CD4-positive, alpha-beta T cell treated with Interleukin-1 beta for 1 hour (primary cell): ENCODE data around the gene PLEK.
"Not testable (repeated sequence)": the region's sequence is repeated elsewhere in the genome, so short reads cannot be mapped to it uniquely, and the experiment has no call there.

Experiments
- DNase-seq, 2 donors: peaks; one replicate each; pipeline ENCODE4 v3.0.0-alpha.2; 2020 to 2022

PLEK gene

DNA sequence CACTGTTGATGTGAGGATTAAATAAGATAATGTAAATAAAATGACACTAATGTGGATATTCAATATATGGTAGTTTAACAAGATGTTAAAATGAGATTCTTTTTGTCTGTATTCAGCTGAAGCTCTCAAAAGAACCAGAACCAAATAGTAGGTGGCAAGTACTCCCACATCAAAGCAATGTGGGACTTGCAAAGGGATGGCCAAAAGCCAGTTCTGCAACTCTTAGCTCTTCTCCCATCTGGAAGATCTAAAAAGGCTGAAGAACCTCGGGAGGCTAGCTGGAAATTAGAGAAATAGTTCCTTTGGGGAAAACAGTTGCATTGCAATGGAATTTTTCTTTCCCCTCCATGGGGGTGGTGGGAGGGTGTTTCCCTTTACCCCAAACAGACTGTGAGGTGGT lies 53.3 kb downstream of the PLEK start:
- DNase-seq, result no peak

DNA sequence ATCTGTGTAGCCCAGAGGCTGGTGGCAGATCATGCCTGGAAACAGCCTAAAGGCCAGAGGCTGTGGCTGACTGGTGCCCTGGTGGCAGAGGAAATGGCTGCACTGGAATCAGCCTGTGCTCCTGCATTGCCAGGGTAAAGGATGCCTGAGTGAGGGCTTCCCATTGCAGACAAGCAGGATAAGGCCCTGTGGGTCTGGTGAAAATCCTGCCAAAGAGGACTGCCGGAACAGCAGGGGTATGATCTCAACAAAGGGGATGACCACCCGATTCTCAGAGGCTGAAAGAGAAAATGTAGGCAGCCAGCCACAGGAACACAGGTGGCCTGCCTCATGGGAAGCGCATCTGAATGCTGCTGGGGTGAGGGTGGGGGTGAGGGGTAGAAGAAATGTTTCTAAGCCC lies 53.8 kb downstream of the PLEK start:
- no peak for DNase-seq

DNA sequence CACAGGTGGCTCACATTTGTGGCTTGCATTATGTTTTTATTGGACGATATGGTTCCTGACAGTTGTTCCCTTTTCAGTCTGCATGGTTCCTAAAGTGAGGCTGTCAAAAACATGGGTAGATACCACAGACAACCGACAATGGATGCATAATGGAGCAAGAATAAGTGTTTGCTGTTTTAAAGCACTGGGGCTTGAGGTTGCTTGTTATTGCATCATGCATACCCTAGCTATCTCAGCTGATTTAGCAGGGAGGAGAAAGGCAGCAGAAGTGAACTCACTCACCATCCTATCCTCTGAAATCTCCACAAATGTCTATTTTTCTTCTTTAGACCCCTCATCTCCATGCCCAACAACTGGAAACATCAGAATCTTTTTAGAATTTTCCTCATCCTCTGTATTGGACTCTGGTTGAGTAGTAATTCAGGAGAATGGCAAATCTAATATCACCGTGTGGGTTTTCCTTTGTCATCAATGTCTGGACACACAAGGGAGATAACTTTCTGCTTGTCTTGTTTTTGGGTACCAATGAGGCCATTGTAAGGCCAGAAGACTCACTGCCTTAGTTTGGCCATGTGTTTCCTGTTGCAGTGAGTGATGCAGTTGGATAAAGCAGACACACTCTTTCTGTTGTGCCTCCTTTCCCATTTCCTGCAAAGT lies 55.3 kb downstream of the PLEK start:
- no peak for DNase-seq

DNA sequence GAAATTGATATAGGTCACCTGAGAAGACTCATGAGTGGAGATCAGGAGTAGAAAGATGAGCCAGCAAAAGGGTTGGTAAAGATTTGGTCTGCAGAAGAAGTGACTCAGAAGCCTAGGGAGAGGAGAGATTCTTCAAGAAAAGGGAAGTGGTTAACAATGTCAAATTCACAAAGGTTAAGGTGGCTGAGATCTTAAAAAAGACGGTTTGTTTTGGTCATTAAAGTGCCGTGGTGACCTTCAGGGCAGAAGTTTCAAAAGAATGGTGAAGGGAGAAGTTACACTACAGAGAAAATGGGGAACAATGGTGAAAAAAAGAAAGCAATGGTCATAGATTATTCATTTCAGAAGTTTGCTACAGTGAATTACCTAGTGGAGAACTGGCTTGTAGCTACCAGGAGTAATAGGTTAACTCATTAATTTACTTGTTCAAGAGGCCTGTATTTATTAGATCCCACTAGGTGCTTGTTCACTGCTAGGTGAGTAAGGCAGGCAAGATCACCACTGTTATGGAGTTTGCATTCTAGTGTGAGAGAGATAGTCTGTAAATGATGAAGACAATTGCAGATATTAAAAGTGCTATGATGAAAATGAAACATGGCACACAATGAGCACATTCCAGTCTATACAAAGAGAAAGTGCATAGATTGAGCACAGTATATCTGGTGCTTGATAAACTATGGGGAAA lies 59.0 kb downstream of the PLEK start:
- peak; percentile 21 to 36 for DNase-seq

- no peak for DNase-seq
Measured at GRCh38 chr2:68425503-68425902, 60.4 kb downstream of the PLEK start.

- DNase-seq, result no peak
Measured at GRCh38 chr2:68426446-68426845, 61.4 kb downstream of the PLEK start.

DNA sequence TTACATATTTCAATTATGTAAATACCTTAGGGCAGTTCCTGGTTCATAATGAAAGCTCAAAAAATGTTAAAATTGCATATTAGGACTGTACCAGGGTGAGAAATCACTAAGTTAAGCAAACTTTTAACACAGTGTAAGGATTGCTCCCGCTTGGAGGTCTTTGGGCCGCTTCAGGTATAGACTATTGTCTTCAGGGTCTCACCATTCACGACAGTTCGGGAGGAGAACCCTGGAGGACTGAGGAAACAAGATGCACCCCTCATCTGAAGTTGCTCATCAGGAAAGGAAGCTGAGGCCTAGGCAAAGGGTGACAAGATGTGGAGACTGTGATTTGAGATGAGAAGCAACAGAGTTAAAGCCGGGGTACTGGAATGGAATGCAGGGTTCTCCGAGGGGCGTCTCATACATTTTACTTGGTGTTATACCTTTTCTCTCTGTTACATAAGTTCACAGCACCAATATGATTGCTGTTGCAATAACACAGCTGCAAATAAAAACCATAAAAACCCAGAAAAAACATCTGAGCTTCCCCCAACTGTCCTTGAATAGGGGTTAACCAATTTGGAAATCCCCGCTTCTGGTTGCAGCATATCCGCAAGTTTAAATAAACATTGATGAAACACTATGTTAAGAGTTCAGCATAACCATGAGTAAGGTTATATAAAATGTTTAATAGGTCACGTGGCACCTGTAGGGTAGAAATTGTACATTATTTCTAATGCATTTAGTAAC lies 61.9 kb downstream of the PLEK start:
- peak; percentile 32 to 66 for DNase-seq

- DNase-seq, result no peak
Measured at GRCh38 chr2:68428126-68428525, 63.0 kb downstream of the PLEK start.

DNA sequence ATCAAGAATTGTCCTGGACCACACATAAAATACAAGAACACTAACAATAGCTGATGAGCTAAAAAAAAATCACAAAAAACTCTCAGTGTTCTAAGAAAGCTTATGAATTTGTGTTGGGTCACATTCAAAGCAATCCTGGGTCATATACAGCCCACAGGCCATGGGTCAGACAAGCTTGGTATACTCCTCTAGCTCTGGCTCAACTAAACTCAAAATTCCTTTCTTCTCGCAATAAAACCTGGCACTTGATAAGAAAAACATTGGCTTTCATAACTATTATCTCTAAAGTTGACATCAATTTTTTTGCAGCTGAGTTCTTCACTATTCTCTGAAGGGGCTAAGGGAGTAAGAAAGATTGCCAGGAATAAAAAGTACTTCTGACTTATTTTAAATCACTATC lies 63.7 kb downstream of the PLEK start:
- no peak for DNase-seq

- DNase-seq, result no peak
Measured at GRCh38 chr2:68429311-68429826, 64.3 kb downstream of the PLEK start.

DNA sequence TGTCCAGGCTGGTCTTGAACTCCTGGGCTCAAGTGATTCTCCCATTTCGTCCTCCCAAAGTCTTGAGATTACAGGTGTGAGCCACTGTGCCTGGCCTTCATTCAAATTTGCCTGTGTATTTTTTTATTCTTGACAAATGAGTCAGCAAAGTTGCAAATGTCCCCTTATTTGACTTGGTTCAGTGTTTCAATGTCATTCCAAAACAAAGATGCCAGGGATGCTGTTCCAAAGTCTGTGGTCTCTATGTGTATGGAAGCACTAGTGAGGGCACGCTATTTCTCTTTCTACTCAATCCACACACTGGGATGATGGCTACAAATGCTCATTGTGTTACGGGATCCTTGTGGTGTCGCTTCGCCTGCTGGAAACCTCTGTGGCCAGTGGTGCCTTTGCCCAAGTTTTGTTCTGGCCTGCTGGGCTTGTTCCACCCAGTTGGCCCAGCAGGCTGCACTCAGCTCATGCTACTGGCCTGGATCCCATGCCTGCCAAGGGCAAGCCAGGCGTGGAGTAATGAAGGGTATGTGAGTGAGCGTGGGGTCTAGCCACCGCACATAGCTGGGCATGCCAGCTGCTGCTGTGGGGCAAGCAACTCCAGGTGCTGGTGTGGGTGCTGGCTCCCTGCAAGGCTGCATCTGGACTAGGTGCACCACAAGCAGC lies 66.4 kb downstream of the PLEK start:
- DNase-seq, result no peak

- DNase-seq, result no peak
Measured at GRCh38 chr2:68432696-68433658, 67.9 kb downstream of the PLEK start.

- DNase-seq, result no peak
Measured at GRCh38 chr2:68434981-68435380, 69.9 kb downstream of the PLEK start.

DNA sequence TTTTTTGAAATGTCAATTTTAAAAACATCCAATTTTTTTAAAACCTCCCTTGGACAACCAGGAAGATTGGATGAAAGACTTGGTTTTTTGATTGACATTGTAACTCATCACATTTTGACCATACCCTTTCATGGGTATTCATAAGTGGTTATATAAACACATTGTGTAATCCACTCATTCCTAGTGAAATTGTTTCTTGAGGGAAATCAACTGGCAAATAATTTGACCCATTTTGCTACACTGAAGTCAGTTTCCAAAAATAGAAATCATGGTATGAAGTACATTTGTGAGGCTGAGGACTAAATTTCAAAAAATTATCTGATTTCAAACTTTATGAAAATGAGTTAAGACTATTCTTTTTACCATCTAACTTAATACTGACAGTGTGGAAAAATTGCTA lies 70.5 kb downstream of the PLEK start:
- no peak for DNase-seq

DNA sequence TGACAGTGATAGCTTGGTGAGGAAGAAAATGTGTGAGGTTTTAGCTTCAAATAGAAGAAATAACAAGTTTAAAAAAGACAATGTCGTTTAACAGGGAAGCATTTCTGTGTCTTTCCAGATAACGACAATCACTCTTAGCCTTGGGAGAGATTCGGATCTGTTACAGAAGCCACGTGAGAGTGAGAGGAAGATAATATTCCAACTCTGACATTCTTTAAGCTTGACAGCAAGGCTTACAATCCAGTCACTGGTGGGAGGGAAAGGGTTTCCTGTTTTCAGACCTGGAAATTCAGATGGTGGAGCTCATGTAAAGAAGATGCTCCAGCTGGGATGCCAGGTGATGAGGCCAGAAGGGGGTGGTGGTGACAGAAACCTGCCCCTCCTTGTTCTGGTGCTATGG lies 71.2 kb downstream of the PLEK start:
- no peak for DNase-seq

DNA sequence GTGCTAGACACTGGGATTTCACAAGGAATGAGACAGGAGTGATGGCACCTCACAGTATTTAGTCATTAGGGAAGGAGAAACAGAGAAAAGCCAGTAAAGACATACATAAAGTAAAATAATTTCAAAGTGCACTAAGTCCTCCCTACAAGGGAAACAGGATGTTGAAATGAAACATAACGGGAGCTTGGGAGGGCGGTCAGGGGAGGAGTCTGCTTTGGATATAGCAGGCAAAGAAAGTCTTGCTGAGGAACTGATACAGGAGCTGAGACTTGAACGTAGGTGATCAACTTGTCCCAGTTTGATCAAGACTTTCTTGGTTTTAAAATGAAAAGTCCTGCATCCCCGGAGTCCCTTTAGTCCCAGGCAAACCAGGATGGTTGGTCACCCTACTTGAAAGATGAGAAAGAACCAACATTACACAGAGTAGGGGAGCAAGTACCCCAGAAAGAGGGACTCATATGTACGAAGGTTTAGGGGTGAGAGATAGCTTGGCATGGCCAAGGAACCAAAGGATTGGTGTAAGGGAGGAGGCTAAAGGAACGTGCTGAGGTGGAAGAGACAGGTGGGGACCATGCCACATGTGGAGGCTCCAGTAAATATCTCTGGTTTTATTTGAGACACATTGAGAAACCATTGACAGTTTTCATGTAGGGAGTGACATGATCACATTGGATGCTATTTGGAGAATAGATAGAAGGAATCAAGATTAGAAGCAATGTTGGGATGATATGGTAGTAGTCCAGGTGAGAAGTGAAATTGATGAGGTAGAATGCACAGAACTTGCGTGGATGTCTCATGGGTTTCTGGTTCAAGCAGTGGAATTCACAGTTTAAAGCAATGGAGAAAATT lies 73.6 kb downstream of the PLEK start:
- no peak for DNase-seq

- peak; percentile 91 for DNase-seq
Measured at GRCh38 chr2:68441179-68441993, 76.3 kb downstream of the PLEK start.

- DNase-seq, result no peak
Measured at GRCh38 chr2:68441994-68442322, 76.9 kb downstream of the PLEK start.

DNA sequence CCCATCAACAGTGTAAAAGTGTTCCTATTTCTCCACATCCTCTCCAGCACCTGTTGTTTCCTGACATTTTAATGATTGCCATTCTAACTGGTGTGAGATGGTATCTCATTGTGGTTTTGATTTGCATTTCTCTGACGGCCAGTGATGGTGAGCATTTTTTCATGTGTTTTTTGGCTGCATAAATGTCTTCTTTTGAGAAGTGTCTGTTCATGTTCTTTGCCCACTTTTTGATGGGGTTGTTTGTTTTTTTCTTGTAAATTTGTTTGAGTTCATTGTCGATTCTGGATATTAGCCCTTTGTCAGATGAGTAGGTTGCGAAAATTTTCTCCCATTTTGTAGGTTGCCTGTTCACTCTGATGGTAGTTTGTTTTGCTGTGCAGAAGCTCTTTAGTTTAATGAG lies 81.3 kb downstream of the PLEK start:
- DNase-seq, result not testable (repeated sequence)
